ENCODE results near the gene TREX2. TPM values are rescaled to one million over a fixed set of nuclear protein-coding genes. Genes with fewer than 3 reads are reported as not detected.

TREX2 gene
- total and polyA plus RNA-seq, 2 of the 8 experiments (the other 6 are each of a cell fraction or from before 2014, with no cell fraction given): 0.71 to 0.80 TPM

GRCh38 chrX:153449368-153450113 lies 3.7 kb upstream of the TREX2 start (continued):
- no peak for TF ChIP-seq ATF2 (IDR thresholded peaks at IDR 0.05; ENCODE audit: low read length)
- TF ChIP-seq SP1 (IDR thresholded peaks at IDR 0.05; ENCODE audit: low read depth, low read length): no peak
- no peak for TF ChIP-seq TCF12 (IDR thresholded peaks at IDR 0.05; ENCODE audit: low read depth, low read length)

All from H1 (cell line).